Measurements from ENCODE around the gene NOX4.
"Not testable (repeated sequence)": the region's sequence is repeated elsewhere in the genome, so short reads cannot be mapped to it uniquely, and the experiment has no call there.

DNA sequence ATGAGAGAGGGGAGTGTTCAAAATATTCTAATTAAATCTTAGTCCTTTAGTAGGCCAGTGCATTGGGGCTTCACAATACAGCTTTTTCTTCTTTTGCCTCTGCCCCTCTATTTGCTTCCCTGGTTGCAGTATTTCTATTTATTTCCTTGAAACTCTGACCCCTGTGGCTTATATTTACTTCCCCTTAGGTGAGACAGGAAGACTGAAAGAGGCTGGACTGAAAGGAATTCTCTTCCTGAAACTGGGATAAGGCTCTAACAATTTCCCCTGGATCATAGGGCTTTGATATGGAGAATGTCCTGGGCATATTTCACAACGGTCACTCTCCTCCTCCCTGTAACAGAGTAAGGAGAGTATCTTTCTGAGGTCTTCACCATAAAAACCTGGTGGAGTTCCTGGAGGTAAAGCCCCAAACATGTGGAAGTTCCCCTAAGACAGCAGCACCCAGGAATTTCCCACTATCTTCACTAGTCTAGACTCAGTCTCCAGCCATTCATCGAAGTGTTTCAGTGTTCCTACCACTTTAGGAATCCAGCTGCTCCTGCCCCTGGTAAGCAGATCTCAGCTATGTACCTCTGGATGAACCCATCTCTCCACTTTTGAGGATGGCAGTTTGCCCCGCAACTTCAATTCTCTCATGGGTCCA is 210.0 kb downstream of the NOX4 start:
- not testable (repeated sequence) for TF ChIP-seq EZH2, EZH2phosphoT487 (IDR thresholded peaks at IDR 0.05)

Measured in neural progenitor cell (in vitro differentiated cells).